PC-9 (cell line): ENCODE data around the gene TAC4. TPM values are rescaled to one million over a fixed set of nuclear protein-coding genes. Genes with fewer than 3 reads are reported as not detected.

Source experiments
- BruUV-seq: library from RNA; stranded (reverse); fragments of 400-500 nt; replicated peaks from 2 replicates; lab custom pipeline; 2021; lab: Mats Ljungman, UMichigan
- CTCF ChIA-PET: fragments of 300-600 bp; sonication (Branson Sonifier 250); formaldehyde crosslinking; loops from one replicate; lab custom pipeline; 2022; ENCODE audit warnings: antibody characterized with exemption; lab: Charles Lee
- POLR2A ChIA-PET: fragments of 300-600 bp; sonication (Branson Sonifier 250); formaldehyde crosslinking; loops from one replicate; lab custom pipeline; 2022; ENCODE audit warnings: antibody characterized with exemption; ENCODE audit not compliant: unreplicated experiment; lab: Charles Lee
- DNase-seq, 2 experiments: peaks; one replicate each; pipeline versions ENCODE4 v3.0.0 to v3.0.0-alpha.2; 2015 to 2022; ENCODE audit warnings: mixed read lengths in 1 of 2
- H2AFZ ChIP-seq: fragments of 200-600 bp; sonication (generic); 2 replicates; pipeline ENCODE4 v1.8.1; 2017; ENCODE audit warnings: antibody characterized with exemption
- H3F3A ChIP-seq: fragments of 200-600 bp; sonication (generic); 2 replicates; pipeline ENCODE4 v1.8.1; 2017; ENCODE audit warnings: antibody characterized with exemption, mild to moderate bottlenecking, low read depth; ENCODE audit not compliant: insufficient read depth
- H3K27ac ChIP-seq: fragments of 200-600 bp; sonication (generic); 2 replicates; pipeline ENCODE4 v1.6.1; 2016; ENCODE audit warnings: mixed run types
- H3K27me3 ChIP-seq: fragments of 200-600 bp; sonication (generic); 2 replicates; pipeline ENCODE4 v1.6.1; 2016; ENCODE audit warnings: low read depth, mixed run types; ENCODE audit not compliant: insufficient read depth
- H3K36me3 ChIP-seq: fragments of 200-600 bp; sonication (generic); 2 replicates; pipeline ENCODE4 v1.6.1; 2016; ENCODE audit warnings: low read depth, mixed run types
- H3K4me1 ChIP-seq: fragments of 200-600 bp; sonication (generic); replicated peaks from 2 replicates; pipeline ENCODE4 v1.6.1; 2016; ENCODE audit warnings: mixed run types; ENCODE audit not compliant: insufficient read depth
- H3K4me2 ChIP-seq: fragments of 200-600 bp; sonication (generic); 2 replicates; pipeline ENCODE4 v1.6.1; 2017; ENCODE audit warnings: mixed run types
- H3K4me3 ChIP-seq: fragments of 200-600 bp; sonication (generic); 2 replicates; pipeline ENCODE4 v1.6.1; 2016; ENCODE audit warnings: mixed run types
- H3K79me2 ChIP-seq: fragments of 200-600 bp; sonication (generic); 2 replicates; pipeline ENCODE4 v1.6.1; 2017; ENCODE audit warnings: low read depth, mixed run types
- H3K9me2 ChIP-seq: fragments of 200-600 bp; sonication (generic); 2 replicates; pipeline ENCODE4 v1.8.1; 2017; ENCODE audit warnings: mild to moderate bottlenecking; ENCODE audit not compliant: insufficient read depth
- H3K9me3 ChIP-seq: fragments of 200-600 bp; sonication (generic); 2 replicates; pipeline ENCODE4 v1.8.1; 2016; ENCODE audit warnings: low read depth; ENCODE audit not compliant: insufficient read depth
- H4K20me1 ChIP-seq: fragments of 200-600 bp; sonication (generic); 2 replicates; pipeline ENCODE4 v1.8.1; 2017; ENCODE audit not compliant: insufficient read depth
- CTCF ChIP-seq: fragments of 200-600 bp; sonication (generic); conservative IDR thresholded peaks from 2 replicates; pipeline ENCODE4 v1.6.1; 2017; ENCODE audit warnings: mixed run types, antibody characterized with exemption, mild to moderate bottlenecking, moderate library complexity
- EZH2 ChIP-seq: fragments of 200-600 bp; sonication (generic); IDR thresholded peaks from 2 replicates; pipeline ENCODE4 v1.8.0; 2017; ENCODE audit warnings: antibody characterized with exemption, low read depth
- intact Hi-C: fragments of 100-400 bp; cut with micrococcal nuclease; formaldehyde crosslinking; loops from one replicate; pipeline ENCODE4 v1.10.0; 2022; ENCODE audit not compliant: unreplicated experiment
- total RNA-seq: library from RNA; stranded (reverse); gene quantifications from 2 replicates; pipeline ENCODE4 v1.2.3, GENCODE V29; 2021

TAC4 gene
- total RNA-seq, 1 experiment from 2014 or later = not detected

- Histone ChIP-seq H3K4me2 (no peak overlapping the region), H3K36me3 (peaks cover 24% of the 10 kb centered on the region; the same call in 1 of the 2 replicates), H3K27ac (no peak overlapping the region), H2AFZ (no peak overlapping the region), H3K4me3 (no peak overlapping the region), H3F3A (peaks cover 14% of the 10 kb centered on the region; the same call in 1 of the 2 replicates), H3K79me2 (no peaks in the 10 kb centered on the region), H3K9me2 (no peaks in the 10 kb centered on the region; the same call in 1 of the 2 replicates), H3K4me1 (peaks cover 2% of the 10 kb centered on the region), H4K20me1 (0 out of 2 replicates have a peak, but pooled peaks cover 4% of the 10 kb centered on the region), H3K27me3 (no peaks in the 10 kb centered on the region), H3K9me3 (no peaks in the 10 kb centered on the region)
- no peak for TF ChIP-seq CTCF
- no peak for TF ChIP-seq EZH2
- ChIA-PET CTCF (no interaction called here), POLR2A (no interaction called here)
- BruUV-seq = no TSS peak
- no peak for DNase-seq
- intact Hi-C loops = no loop called here
Observed at GRCh38 chr17:49835472-49835871, 12.4 kb downstream of the TAC4 start.

- no TSS peak for BruUV-seq
- CTCF ChIA-PET = no interaction called here
Observed at GRCh38 chr17:49834118-49834743, 13.6 kb downstream of the TAC4 start.

More at GRCh38 chr17:49834118-49834743, 13.6 kb downstream of the TAC4 start:
- intact Hi-C loops = no loop called here
- Histone ChIP-seq H3K27me3 (no peaks in the 10 kb centered on the region), H4K20me1 (0 out of 2 replicates have a peak, but pooled peaks cover 4% of the 10 kb centered on the region), H3K4me2 (no peak overlapping the region), H3K27ac (no peak overlapping the region), H3K4me3 (no peak overlapping the region), H3K9me3 (no peaks in the 10 kb centered on the region), H3K9me2 (no peaks in the 10 kb centered on the region; the same call in 1 of the 2 replicates), H3F3A (peaks cover 14% of the 10 kb centered on the region; the same call in 1 of the 2 replicates), H3K79me2 (no peaks in the 10 kb centered on the region), H3K36me3 (peaks cover 28% of the 10 kb centered on the region; the same call in 1 of the 2 replicates), H3K4me1 (peaks cover 5% of the 10 kb centered on the region), H2AFZ (no peak overlapping the region)
- TF ChIP-seq CTCF (no peak), EZH2 (no peak)
- DNase-seq = no peak
- POLR2A ChIA-PET = no interaction called here
